Body of pancreas (tissue), 4 donors: Measurements from ENCODE around the gene NOC2L.
"Not testable (repeated sequence)": the region's sequence is repeated elsewhere in the genome, so short reads cannot be mapped to it uniquely, and the experiment has no call there.

Experiments
- POLR2A ChIP-seq, 3 donors: fragments of 450-650 bp; IDR thresholded peaks; one replicate each; pipeline ENCODE4 v1.6.1; 2016; ENCODE audit warnings: antibody characterized with exemption in 3 of 3, mild to moderate bottlenecking in 2 of 3
- TF ChIP-seq, protein P1 (sequence below), 7 experiments: fragments of 450-650 bp in 4 of 7; fragments of 200-600 bp in 3 of 7; sonication (generic) in 3 of 7; IDR thresholded peaks; one replicate each; pipeline ENCODE4 v1.5.1; 2016 to 2019; ENCODE audit warnings: antibody characterized with exemption in 7 of 7

GRCh38 chr1:897951-898350 lies 61.1 kb downstream of the NOC2L start:
- TF ChIP-seq, protein P1, sequence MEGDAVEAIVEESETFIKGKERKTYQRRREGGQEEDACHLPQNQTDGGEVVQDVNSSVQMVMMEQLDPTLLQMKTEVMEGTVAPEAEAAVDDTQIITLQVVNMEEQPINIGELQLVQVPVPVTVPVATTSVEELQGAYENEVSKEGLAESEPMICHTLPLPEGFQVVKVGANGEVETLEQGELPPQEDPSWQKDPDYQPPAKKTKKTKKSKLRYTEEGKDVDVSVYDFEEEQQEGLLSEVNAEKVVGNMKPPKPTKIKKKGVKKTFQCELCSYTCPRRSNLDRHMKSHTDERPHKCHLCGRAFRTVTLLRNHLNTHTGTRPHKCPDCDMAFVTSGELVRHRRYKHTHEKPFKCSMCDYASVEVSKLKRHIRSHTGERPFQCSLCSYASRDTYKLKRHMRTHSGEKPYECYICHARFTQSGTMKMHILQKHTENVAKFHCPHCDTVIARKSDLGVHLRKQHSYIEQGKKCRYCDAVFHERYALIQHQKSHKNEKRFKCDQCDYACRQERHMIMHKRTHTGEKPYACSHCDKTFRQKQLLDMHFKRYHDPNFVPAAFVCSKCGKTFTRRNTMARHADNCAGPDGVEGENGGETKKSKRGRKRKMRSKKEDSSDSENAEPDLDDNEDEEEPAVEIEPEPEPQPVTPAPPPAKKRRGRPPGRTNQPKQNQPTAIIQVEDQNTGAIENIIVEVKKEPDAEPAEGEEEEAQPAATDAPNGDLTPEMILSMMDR (IDR thresholded peaks at IDR 0.05) = not testable (repeated sequence)
- TF ChIP-seq POLR2A (IDR thresholded peaks at IDR 0.05) = not testable (repeated sequence)
